Right lung (tissue), 5 donors: ENCODE measurements around the gene ANKRD23. TPM values are rescaled to one million over a fixed set of nuclear protein-coding genes. Genes with fewer than 3 reads are reported as not detected.

ENCODE experiments used
- DNase-seq, 2 donors: peaks; one replicate each; pipeline ENCODE4 v3.0.0-alpha.2; 2013
- polyA plus RNA-seq, 5 donors: library from polyadenylated mRNA; unstranded; fragments of 120-200 nt; gene quantifications; one replicate each; pipeline versions ENCODE4 v1.2.1 to v1.2.3, GENCODE V29; 2013; ENCODE audit warnings: inconsistent platforms in 1 of 5, low replicate concordance in 1 of 5; ENCODE audit not compliant: insufficient read length in 5 of 5, insufficient read depth in 1 of 5

ANKRD23 gene
- polyA plus RNA-seq, 5 donors, result 4.0 to 9.6 (median 6.2) TPM

DNA sequence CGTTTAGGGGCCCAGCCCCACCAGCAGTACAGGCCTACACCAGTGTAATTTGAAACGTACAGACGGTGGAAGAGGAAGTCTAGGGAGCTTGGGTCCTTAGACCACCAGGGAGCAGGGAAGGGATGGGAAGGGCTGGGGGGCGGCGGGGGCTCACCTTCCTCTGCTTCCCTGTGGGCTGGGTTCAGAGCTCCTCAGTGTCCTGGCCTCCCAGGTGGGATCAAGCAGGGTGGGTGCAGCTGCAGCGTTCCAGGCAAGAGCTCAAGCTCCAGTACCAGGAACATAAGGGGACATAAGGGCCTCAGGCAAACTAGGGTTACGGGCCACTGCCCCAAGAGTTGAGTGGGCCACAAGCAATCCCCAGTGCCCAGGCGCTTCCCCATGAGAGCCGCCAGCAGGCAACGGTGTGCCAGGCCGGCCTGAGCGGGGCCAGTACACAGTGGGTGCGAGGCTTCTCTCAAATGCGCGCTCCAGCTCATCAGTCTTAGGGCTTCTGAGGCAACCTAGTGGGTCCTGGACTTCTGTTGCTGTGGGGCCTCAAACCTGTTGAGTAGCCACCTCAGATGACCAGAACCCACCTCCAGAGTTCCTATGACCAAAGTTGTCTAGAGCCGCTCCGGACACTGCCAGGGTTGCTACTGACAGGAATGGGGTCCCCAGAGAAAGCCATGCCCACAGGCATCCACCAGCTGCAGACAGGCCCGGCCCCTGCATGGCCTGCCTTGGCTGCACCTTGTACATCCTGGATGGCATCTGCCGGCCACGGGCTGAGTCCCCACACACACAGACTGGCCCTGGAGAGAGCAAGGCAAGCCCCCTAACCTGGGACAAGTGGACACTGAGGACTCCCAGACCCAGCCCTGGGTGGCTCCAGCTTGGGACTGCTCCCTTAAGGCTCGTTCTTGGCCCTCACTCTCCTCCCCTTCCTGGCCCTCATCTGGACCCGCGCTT, 5.2 kb downstream of the ANKRD23 start:
- DNase-seq, result no peak

DNA sequence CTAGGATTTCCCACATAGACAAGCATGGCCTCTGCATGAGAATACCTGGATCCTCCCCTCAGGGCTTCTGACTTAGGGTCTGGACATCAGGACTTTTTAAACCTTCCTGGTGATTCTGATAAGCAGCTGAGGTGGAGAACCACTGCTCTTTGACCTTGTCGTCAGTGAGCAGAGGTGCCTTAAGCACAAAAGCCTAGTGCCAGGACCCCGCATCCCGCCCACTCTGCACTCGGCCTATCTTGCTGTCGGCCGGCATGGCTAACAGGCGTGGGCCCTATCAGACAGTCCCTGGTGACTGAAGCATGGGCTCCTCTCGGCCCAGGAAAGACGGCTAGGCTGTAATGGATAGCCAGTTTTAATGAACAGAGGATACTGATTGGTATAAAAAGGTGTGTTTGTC, 6.2 kb downstream of the ANKRD23 start:
- DNase-seq, result no peak

GRCh38 chr2:96835830-96836229, 8.0 kb downstream of the ANKRD23 start:
- DNase-seq, result no peak

DNA sequence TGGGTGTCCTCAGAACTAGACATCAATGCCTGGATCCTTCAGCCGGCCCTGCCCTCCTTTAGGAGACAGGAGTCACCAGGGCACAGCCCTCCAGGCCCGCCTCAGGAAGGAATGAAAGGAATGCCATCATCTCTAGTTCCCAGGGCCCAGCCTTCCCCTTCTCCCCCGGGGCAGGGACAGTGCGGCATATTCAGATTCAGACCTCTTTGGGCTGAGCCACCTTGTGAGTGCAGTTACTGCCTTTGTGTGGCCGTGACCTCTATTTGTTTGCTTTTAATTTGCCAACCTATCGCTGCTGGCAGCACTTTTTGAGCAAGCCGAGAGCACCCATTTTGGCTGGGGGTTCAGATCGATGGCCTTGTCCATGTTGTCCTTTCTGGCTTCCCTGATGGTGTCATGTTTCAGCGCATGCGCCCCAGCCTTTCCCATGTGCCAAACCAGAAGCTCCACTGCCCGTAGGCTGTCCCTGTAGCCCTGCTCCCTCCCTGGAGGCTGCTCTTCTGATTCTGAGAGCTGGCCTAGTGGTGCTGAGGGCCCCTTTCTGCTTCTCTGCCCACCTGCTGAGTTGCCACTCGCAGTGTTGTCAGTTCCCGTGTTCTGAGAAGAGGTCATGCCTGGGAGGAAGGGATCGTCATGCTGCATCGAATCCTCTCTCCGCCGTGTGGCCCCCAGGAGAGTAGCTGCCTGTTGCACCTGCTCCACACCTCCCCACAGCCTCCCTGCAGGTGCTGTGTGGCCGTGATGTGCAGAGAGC, 10.9 kb downstream of the ANKRD23 start:
- peak; percentile 65 to 70 for DNase-seq

GRCh38 chr2:96832408-96832753, 11.4 kb downstream of the ANKRD23 start:
- DNase-seq, result no peak

GRCh38 chr2:96831679-96832078, 12.1 kb downstream of the ANKRD23 start:
- no peak for DNase-seq

GRCh38 chr2:96830044-96830562, 13.7 kb downstream of the ANKRD23 start:
- no peak for DNase-seq

- no peak for DNase-seq
Measured at GRCh38 chr2:96828874-96829273, 14.9 kb downstream of the ANKRD23 start.

DNA sequence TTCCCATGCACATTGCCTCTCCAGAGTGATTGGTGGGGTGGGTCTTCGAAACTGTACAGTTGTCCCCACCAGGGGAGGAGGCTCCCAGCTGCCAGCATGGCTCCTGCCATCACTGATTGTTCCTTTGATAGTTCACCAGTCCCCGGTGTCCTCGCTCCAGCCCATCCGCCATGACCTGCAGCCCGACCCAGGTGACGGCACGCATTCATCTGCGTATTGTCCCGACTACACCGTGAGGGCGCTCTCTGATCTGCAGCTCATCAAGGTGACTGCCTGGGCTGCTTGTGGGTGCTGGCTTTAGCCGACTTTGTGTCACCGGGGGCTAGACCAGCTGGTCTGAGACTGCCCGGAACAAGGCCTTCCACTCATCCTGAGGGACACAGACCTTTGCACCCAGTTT, 15.4 kb downstream of the ANKRD23 start:
- no peak for DNase-seq

DNA sequence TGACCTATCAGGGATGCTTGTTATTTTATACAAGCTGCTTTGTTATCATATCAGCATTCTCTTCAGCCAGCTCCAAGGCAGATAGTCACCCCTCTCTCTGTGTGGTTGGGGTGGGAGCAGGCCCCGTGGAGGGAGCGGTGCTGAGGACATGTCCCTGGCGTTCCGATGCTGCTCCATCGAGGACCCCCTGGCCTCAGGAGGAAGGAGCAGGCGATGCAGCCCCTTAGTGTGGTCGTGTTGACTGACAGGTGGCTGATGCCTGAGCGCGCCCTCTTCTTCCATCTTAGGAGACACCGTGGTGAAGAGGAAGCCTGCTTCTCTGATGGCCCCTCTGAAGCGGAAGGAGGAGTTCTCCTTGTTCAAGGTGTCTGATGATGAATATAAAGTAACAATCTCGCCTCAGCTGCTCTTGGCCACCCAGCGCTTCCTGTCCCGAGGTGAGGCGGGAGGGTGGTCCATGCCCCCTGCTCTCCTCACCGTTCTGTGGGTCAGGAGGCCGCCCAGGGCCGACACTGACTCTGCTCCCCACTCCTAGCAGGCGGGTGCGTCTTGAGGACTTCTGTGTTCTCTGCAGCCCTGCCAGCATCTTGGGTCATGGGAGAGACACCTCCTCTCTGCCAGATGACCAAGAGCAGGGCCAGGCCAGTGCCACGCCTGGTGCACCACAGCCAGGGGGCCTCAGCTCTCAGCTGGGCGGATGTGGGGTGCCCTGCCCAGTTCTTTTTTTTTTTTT, 17.1 kb downstream of the ANKRD23 start:
- no peak for DNase-seq

- no peak for DNase-seq
Measured at GRCh38 chr2:96825057-96825456, 18.8 kb downstream of the ANKRD23 start.

DNA sequence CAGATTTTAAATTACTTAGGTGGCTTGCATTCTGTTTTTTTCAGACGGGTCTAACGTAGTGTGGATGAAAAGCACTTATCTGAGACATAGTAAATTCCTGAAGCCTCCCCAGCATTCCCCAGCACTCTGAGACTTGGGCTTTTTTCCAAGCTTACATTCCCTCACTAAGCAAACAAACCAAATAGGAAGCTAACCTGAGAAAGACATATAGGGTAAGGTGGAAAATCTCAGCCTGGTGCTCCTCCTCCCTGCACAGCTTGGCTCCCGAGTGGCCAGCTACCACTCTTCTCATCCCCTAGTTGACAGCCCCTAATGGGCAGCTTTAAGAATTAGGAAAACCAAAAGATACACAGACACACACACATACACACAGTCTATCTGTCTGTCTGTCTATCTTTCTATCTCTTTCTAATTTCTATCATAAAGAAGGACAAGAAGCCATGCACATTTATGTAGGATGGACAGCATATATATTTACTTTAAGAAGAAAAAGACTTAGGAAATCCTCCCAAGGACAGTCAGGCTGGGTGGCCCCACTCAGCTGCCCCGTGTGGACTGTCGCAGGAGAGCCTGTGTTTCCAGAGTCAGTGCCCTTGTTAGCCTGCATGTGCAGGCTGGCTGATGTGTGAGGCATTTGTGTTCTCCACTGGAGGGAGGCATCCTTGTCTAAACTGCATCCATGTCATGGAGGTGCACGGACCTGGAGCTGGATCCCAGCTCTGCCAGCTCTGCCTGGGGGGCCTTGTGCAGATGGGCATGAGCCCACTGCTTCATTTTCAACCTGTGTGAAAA, 19.5 kb downstream of the ANKRD23 start:
- no peak for DNase-seq

GRCh38 chr2:96823198-96823597, 20.6 kb downstream of the ANKRD23 start:
- DNase-seq, result no peak

- DNase-seq, result no peak
Measured at GRCh38 chr2:96822786-96823185, 21.0 kb downstream of the ANKRD23 start.

- DNase-seq, result no peak
Measured at GRCh38 chr2:96821113-96821675, 22.6 kb downstream of the ANKRD23 start.

- no peak for DNase-seq
Measured at GRCh38 chr2:96819876-96820511, 23.8 kb downstream of the ANKRD23 start.

GRCh38 chr2:96819128-96819875, 24.5 kb downstream of the ANKRD23 start:
- no peak for DNase-seq

DNA sequence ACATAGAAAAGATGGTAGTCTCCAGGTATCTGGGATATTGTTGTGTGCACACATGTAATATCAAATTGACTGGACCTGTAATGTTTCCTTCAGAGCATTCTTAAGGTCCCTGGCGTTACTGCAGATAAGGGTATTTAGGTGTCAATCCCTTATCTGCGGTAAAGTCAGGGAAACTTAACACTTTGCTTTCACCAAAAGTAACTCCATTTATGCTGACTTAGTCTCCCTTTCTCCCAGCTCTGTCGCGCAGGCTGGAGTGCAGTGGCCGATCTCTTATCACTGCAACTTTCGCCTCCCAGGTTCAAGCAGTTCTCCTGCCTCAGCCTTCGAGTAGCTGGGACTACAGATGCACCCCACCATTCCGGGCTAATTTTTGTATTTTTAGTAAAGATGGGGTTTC, 25.9 kb downstream of the ANKRD23 start:
- DNase-seq, result no peak

GRCh38 chr2:96816836-96817702, 26.8 kb downstream of the ANKRD23 start:
- DNase-seq, result no peak
